GM12801 (cell line): ENCODE measurements around the gene KIAA0586.

Experiments
- TF ChIP-seq, protein P1 (sequence below): IDR thresholded peaks from one replicate; pipeline ENCODE4 v1.5.1; 2011; ENCODE audit warnings: control low read depth; ENCODE audit not compliant: insufficient read length; ENCODE audit errors: extremely low read depth

KIAA0586 gene

DNA sequence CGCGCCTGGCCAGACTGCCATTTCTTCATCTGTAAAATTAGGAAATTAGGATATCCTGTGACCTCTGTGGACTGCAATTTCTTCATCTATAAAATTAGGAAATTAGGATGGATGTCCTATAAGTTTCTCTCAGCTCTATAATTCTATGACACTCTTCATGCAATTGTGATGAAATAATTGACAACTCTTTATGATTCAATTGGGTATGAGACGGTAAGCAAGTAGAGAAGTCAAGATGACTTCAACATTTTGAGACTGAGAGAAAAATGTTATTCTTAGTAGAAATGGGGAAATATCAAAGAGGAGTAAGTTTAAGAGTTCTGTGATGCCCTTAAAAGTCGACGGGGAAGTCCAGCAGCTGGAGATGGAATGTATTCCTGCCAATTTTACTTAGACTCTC, 12.0 kb downstream of the KIAA0586 start:
- TF ChIP-seq, protein P1, sequence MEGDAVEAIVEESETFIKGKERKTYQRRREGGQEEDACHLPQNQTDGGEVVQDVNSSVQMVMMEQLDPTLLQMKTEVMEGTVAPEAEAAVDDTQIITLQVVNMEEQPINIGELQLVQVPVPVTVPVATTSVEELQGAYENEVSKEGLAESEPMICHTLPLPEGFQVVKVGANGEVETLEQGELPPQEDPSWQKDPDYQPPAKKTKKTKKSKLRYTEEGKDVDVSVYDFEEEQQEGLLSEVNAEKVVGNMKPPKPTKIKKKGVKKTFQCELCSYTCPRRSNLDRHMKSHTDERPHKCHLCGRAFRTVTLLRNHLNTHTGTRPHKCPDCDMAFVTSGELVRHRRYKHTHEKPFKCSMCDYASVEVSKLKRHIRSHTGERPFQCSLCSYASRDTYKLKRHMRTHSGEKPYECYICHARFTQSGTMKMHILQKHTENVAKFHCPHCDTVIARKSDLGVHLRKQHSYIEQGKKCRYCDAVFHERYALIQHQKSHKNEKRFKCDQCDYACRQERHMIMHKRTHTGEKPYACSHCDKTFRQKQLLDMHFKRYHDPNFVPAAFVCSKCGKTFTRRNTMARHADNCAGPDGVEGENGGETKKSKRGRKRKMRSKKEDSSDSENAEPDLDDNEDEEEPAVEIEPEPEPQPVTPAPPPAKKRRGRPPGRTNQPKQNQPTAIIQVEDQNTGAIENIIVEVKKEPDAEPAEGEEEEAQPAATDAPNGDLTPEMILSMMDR: no peak

DNA sequence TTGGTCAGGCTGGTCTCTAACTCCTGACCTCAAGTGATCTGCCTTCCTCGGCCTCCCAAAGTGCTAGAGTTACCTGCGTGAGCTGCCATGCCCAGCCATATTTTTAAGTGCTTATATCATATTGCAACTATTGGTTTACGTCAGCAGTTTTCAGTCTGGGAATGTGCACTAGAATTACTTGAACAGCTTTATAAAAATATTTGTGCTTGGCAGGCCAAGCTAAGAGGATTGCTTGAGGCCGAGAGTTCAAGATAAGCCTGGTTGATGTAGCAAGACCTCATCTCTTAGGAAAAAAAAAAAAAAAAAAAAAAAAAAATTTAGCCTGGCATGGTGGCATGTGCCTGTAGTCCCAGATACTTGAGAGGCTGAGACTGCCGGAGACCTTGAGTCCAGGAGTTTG, 17.1 kb downstream of the KIAA0586 start:
- TF ChIP-seq, protein P1: no peak

DNA sequence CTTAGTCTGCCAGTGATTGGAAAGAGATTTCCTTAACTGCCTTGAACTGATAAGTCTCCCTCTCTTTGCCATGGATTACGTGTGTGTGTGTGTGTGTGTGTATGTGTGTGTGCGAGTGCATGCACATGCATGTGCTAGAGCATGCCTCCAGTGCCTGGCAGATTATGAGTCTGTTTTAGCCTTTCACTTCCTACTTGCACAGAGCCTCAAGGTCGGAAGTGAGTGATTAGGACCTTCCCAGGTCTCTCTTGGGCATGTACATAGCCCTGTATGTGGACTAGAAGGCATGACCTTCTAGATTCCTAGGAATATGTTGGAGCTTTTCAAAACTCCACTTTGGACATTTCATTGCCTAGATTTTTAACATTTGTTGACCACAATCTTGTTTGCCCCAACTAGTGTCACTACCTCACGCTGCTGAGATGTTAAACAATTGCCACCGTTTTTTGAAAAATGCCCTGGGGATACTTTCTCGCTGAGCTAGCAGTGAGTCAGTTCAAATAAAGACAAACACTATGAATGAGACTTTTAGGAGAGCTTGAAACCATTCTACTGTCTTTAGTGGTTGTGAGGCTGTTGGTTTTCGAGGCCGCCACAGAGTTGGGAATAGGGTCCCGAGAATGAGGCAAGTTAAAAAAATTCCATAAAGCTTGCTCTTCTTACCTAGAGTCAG, 28.2 kb downstream of the KIAA0586 start:
- TF ChIP-seq, protein P1: no peak

DNA sequence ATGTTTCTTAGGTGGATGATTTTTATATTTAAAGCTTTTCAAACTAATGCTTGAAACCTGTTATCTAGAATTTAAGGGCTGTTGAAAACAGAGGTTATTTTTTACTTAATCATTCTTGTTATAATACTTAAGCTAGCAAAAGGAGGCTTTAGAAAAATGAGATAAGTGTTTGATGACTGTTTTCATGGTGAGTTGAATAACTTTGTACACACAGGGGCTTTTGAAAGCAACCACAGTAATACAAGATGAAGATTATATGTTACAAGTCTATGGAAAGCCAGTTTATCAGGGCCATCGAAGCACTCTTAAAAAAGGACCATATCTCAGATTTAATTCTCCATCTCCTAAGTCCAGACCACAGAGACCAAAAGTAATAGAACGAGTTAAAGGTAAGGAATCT, 33.3 kb downstream of the KIAA0586 start:
- TF ChIP-seq, protein P1: no peak

DNA sequence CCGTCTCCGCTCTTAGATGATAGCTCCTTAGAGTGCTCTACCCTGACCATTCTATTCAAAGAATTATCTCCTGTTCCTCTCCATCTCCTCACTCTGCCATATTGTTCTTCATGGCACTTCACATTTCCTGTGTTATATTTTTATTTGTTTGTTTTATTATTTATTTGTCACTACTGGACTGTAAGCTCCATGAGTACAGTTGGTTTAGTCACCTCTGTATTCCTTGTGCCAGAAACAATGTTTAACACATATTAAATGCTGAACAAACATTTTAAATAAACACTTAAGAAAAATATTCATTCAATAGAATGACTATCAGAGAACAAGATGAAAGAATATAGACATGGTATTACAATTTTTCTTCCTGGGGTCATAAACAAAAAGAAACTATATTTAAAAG, 35.6 kb downstream of the KIAA0586 start:
- TF ChIP-seq, protein P1: no peak

DNA sequence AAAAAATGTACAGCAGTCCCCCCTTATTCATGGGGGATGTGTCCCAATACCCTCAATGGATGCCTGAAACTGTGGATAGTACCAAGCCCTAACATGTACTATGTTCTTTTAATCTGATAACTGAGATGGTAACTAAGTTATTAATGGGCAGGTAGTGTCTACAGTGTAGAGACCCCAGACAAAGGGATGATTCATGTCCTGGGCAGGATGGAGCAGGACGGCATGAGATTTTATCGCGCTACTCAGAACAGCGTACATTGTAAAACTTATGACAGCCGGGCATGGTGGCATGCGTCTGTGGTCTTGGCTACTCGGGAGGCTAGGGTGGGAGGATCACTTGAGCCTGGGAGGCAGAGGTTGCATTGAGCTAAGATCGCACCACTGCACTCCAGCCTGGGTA, 37.1 kb downstream of the KIAA0586 start:
- TF ChIP-seq, protein P1: no peak

DNA sequence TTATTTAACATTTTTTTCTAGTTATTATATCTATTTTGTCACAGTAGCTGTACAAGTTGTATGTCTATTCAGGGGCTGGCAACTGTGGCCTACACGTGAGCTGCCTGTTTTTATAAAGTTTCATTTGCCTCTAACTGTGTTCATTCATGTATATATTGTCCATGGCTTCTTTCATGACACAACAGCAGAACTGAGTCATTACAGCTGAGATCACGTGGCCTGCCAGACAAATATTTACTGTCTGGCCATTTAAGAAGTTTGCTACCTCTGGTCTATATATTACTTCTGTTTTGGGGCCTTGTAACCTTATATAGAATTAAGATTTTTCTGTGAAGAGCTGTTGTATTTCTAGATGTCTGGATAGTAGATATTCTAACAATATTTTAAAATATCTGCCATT, 37.9 kb downstream of the KIAA0586 start:
- TF ChIP-seq, protein P1: no peak
